DND-41 (cell line): ENCODE results near the gene C19orf33.

Experiments
- EZH2 ChIP-seq: IDR thresholded peaks from 3 replicates; pipeline ENCODE4 v1.6.1; 2012; ENCODE audit warnings: borderline replicate concordance, low read depth, mild to moderate bottlenecking, moderate library complexity, low read length, inconsistent platforms; ENCODE audit not compliant: severe bottlenecking
- TF ChIP-seq, protein P1 (sequence below): IDR thresholded peaks from 2 replicates; pipeline ENCODE4 v1.5.1; 2012; ENCODE audit warnings: borderline replicate concordance, low read length, moderate library complexity, mild to moderate bottlenecking; ENCODE audit not compliant: poor library complexity, severe bottlenecking; ENCODE audit errors: extremely low read depth

DNA sequence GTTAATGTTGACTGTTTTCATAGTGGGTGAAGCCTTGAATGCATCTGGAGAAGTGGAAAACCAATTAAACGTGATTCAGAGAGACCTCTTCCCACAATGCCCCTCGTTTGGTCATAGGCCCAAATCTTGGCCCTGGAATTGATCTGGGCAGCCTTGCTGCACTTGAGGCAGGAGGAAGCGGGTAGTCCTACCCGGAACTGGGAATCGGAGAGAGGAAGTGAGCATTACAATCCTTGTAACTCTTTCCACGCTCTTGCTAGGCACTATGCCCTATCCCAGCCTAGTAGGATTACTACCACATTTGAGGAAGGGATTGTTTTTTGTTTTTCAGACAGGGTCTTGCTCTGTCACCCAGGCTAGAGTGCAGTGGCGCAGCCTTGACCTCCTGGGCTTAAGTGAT lies 19.2 kb downstream of the C19orf33 start:
- TF ChIP-seq, protein P1, sequence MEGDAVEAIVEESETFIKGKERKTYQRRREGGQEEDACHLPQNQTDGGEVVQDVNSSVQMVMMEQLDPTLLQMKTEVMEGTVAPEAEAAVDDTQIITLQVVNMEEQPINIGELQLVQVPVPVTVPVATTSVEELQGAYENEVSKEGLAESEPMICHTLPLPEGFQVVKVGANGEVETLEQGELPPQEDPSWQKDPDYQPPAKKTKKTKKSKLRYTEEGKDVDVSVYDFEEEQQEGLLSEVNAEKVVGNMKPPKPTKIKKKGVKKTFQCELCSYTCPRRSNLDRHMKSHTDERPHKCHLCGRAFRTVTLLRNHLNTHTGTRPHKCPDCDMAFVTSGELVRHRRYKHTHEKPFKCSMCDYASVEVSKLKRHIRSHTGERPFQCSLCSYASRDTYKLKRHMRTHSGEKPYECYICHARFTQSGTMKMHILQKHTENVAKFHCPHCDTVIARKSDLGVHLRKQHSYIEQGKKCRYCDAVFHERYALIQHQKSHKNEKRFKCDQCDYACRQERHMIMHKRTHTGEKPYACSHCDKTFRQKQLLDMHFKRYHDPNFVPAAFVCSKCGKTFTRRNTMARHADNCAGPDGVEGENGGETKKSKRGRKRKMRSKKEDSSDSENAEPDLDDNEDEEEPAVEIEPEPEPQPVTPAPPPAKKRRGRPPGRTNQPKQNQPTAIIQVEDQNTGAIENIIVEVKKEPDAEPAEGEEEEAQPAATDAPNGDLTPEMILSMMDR, result no peak
- no peak for TF ChIP-seq EZH2
